ENCODE data around the gene SH3BP4. TPM values are rescaled to one million over a fixed set of nuclear protein-coding genes. Genes with fewer than 3 reads are reported as not detected.

SH3BP4 gene
- total RNA-seq, 1 donor from 2014 or later = 9.6 TPM

GRCh38 chr2:234982096-234982834 lies 30.4 kb downstream of the SH3BP4 start:
- no peak for DNase-seq
- peak overlapping the region; percentile 50 for H3K4me3 ChIP-seq
- intact Hi-C loops (cut with micrococcal nuclease) = no loop called here
- TF ChIP-seq, protein P1, sequence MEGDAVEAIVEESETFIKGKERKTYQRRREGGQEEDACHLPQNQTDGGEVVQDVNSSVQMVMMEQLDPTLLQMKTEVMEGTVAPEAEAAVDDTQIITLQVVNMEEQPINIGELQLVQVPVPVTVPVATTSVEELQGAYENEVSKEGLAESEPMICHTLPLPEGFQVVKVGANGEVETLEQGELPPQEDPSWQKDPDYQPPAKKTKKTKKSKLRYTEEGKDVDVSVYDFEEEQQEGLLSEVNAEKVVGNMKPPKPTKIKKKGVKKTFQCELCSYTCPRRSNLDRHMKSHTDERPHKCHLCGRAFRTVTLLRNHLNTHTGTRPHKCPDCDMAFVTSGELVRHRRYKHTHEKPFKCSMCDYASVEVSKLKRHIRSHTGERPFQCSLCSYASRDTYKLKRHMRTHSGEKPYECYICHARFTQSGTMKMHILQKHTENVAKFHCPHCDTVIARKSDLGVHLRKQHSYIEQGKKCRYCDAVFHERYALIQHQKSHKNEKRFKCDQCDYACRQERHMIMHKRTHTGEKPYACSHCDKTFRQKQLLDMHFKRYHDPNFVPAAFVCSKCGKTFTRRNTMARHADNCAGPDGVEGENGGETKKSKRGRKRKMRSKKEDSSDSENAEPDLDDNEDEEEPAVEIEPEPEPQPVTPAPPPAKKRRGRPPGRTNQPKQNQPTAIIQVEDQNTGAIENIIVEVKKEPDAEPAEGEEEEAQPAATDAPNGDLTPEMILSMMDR (IDR thresholded peaks at IDR 0.05; ENCODE audit: borderline replicate concordance) = no peak
- H3K27me3 ChIP-seq (ENCODE audit: low read depth) = no peaks in the 10 kb centered on the region
- no peaks in the 10 kb centered on the region for H3K36me3 ChIP-seq
- H3K27ac ChIP-seq (replicated peaks) = peak overlapping the region; percentile 81
- peaks cover 5% of the 10 kb centered on the region for H3K9me3 ChIP-seq (replicated peaks)
- peaks cover 88% of the 10 kb centered on the region for H3K4me1 ChIP-seq

- intact Hi-C loops (cut with micrococcal nuclease) = no loop called here
- DNase-seq = no peak
- no peaks in the 10 kb centered on the region for H3K36me3 ChIP-seq
- H3K27ac ChIP-seq (replicated peaks) = peak overlapping the region; percentile 81
- no peak overlapping the region for H3K4me3 ChIP-seq
- H3K27me3 ChIP-seq (ENCODE audit: low read depth) = no peaks in the 10 kb centered on the region
- TF ChIP-seq, protein P1 (IDR thresholded peaks at IDR 0.05; ENCODE audit: borderline replicate concordance) = no peak
- peaks cover 79% of the 10 kb centered on the region for H3K4me1 ChIP-seq
- H3K9me3 ChIP-seq (replicated peaks) = peaks cover 5% of the 10 kb centered on the region
Measured at GRCh38 chr2:234983011-234983726, 31.4 kb downstream of the SH3BP4 start.

DNA sequence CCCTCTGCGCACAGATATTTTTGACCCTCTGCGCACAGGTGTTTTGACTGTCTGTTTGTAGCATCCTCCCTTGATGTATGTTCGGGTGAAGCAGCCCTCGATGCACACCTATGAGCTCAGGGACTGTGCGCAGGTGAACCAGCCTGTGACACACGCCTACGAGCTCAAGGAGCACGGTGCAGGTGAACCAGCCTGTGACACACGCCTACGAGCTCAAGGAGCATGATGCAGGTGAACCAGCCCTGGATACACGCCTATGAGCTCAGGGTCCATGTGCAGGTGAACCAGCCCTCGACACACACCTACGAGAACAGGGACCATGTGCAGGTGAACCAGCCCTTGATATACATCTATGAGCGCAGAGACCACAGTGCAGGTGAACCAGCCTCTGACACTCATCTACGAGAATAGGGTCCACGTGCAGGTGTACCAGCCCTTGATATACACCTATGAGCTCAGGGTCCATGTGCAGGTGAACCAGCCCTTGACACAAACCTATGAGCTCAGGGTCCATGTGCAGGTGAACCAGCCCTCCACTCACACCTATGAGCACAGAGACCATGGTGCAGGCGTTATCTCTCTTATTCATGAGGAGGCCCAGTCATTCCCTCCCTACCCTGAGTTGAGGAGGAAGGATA lies 33.9 kb downstream of the SH3BP4 start:
- TF ChIP-seq, protein P1 (IDR thresholded peaks at IDR 0.05; ENCODE audit: borderline replicate concordance) = no peak
- no peak for DNase-seq
- H3K27me3 ChIP-seq (ENCODE audit: low read depth) = no peaks in the 10 kb centered on the region
- H3K36me3 ChIP-seq = no peaks in the 10 kb centered on the region
- intact Hi-C loops (cut with micrococcal nuclease) = no loop called here
- no peak overlapping the region for H3K4me3 ChIP-seq
- no peak overlapping the region for H3K27ac ChIP-seq (replicated peaks)
- peaks cover 65% of the 10 kb centered on the region for H3K4me1 ChIP-seq
- no peaks in the 10 kb centered on the region for H3K9me3 ChIP-seq (replicated peaks)

GRCh38 chr2:234986390-234986789 lies 34.6 kb downstream of the SH3BP4 start:
- Histone ChIP-seq H3K36me3 (no peaks in the 10 kb centered on the region), H3K4me1 (peaks cover 60% of the 10 kb centered on the region), H3K27ac (replicated peaks) (no peak overlapping the region), H3K27me3 (ENCODE audit: low read depth) (no peaks in the 10 kb centered on the region), H3K4me3 (no peak overlapping the region), H3K9me3 (replicated peaks) (no peaks in the 10 kb centered on the region)
- no peak for DNase-seq
- intact Hi-C loops (cut with micrococcal nuclease) = no loop called here
- TF ChIP-seq, protein P1 (IDR thresholded peaks at IDR 0.05; ENCODE audit: borderline replicate concordance) = no peak

DNA sequence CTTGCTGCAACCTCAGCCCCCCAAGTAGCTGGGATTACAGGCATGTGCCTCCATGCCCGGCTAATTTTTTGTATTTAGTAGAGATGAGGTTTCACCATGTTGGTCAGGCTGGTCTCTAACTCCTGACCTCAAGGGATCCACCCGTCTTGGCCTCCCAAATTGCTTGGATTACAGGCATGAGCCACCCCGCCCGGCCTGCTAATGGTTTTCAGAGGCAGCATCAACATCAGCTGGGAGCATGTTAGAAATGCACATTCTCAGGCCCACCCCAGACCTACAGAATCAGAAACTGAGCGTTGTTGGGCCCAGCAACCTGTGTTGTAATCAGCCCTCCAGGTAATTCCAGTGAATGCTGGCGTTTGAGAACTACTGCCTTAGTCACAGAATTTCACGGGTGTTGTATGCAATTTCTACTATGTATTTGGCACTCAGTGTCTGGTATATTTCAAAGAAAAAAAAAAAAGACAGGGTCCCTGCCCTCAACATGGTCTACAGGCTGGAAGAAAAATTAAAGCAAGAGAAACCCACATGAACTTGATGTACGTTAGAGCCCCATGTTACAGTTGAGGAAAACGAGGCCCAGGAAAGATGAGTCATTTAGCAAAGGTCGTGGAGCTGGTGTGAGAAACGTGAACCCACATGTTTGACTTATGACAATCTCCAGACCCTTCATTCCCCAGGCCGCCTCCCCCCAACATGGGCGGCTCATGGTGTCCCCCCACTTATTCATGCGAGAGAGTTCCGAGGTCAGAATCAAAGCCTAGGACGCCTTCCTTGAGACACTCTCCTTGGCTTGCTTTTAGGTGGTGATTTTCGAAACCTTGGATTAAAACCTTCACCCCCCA lies 35.3 kb downstream of the SH3BP4 start:
- Histone ChIP-seq H3K4me1 (peaks cover 60% of the 10 kb centered on the region), H3K36me3 (no peaks in the 10 kb centered on the region), H3K27me3 (ENCODE audit: low read depth) (no peaks in the 10 kb centered on the region), H3K9me3 (replicated peaks) (no peaks in the 10 kb centered on the region), H3K27ac (replicated peaks) (no peak overlapping the region), H3K4me3 (no peak overlapping the region)
- intact Hi-C loops (cut with micrococcal nuclease) = no loop called here
- no peak for DNase-seq
- TF ChIP-seq, protein P1 (IDR thresholded peaks at IDR 0.05; ENCODE audit: borderline replicate concordance) = no peak
